Measurements from ENCODE around the gene FAM78A.

FAM78A gene

GRCh38 chr9:131276094-131276888, at the start of gene FAM78A:
FAM78A (minus strand) TSS chr9:131276510; CDS start chr9:131276179, 331 bp downstream.
- no peak for DNase-seq (ENCODE audit: low read depth, low spot score)

- DNase-seq (ENCODE audit: low read depth, low spot score), result no peak
These were observed 48.7 kb upstream of the FAM78A start for GRCh38 chr9:131324736-131325679.

- DNase-seq (ENCODE audit: low read depth, low spot score), result no peak
These were observed 47.3 kb upstream of the FAM78A start for GRCh38 chr9:131323629-131324028.

GRCh38 chr9:131320031-131320685, 43.8 kb upstream of the FAM78A start:
- DNase-seq (ENCODE audit: low read depth, low spot score), result no peak

- DNase-seq (ENCODE audit: low read depth, low spot score), result no peak
These were observed 43.2 kb upstream of the FAM78A start for GRCh38 chr9:131319486-131319885.

GRCh38 chr9:131318231-131319085, 42.1 kb upstream of the FAM78A start:
- DNase-seq (ENCODE audit: low read depth, low spot score), result no peak

- no peak for DNase-seq (ENCODE audit: low read depth, low spot score)
These were observed 36.8 kb upstream of the FAM78A start for GRCh38 chr9:131312822-131313770.

- no peak for DNase-seq (ENCODE audit: low read depth, low spot score)
These were observed 35.9 kb upstream of the FAM78A start for GRCh38 chr9:131312246-131312645.

- DNase-seq (ENCODE audit: low read depth, low spot score), result no peak
These were observed 34.7 kb upstream of the FAM78A start for GRCh38 chr9:131310833-131311554.

GRCh38 chr9:131309530-131310276, 33.4 kb upstream of the FAM78A start:
- DNase-seq (ENCODE audit: low read depth, low spot score), result no peak

GRCh38 chr9:131308906-131309529, 32.7 kb upstream of the FAM78A start:
- no peak for DNase-seq (ENCODE audit: low read depth, low spot score)

GRCh38 chr9:131308452-131308851, 32.1 kb upstream of the FAM78A start:
- no peak for DNase-seq (ENCODE audit: low read depth, low spot score)

- DNase-seq (ENCODE audit: low read depth, low spot score), result no peak
These were observed 31.7 kb upstream of the FAM78A start for GRCh38 chr9:131307974-131308373.

GRCh38 chr9:131306397-131307004, 30.2 kb upstream of the FAM78A start:
- DNase-seq (ENCODE audit: low read depth, low spot score), result no peak

GRCh38 chr9:131304676-131305355, 28.5 kb upstream of the FAM78A start:
- no peak for DNase-seq (ENCODE audit: low read depth, low spot score)

GRCh38 chr9:131303381-131304321, 27.3 kb upstream of the FAM78A start:
- no peak for DNase-seq (ENCODE audit: low read depth, low spot score)

Measured in iPS DF 19.7 (cell line).